Fibroblast of mammary gland (primary cell): Measurements from ENCODE around the gene BACE2.
"Not testable (repeated sequence)": the region's sequence is repeated elsewhere in the genome, so short reads cannot be mapped to it uniquely, and the experiment has no call there.

Experiments used
- DNase-seq: peaks from one replicate; pipeline ENCODE4 v3.0.0-alpha.2; 2010; ENCODE audit warnings: low read depth
- H3K4me3 ChIP-seq: 2 replicates; pipeline ENCODE4 v1.5.1; 2011; ENCODE audit warnings: low read depth, mild to moderate bottlenecking, low read length, moderate library complexity; ENCODE audit not compliant: control insufficient read depth
- TF ChIP-seq, protein P1 (sequence below): conservative IDR thresholded peaks from 2 replicates; pipeline ENCODE4 v1.5.1; 2011; ENCODE audit warnings: low read depth, low read length, inconsistent platforms; ENCODE audit not compliant: control insufficient read depth, insufficient read depth

Gene BACE2

DNA sequence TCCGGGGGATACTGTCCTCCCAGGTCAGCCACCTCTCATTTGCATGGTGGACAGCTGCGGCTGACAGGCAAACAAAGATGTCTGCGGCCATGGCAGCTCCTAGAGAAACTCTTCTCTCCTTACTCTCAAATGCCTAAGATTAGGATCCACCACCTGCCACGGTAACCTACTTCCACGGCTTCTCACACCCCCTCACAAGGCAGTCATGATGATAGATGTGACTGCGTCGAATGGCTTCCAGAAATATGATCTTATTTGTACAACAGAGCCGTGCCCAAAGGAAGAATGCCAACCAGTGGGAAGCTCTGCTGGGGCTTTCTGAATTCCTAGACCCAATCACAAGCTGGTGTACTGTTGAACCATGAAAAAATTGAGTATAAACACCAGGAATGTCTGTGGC, 73.4 kb downstream of the BACE2 start:
- TF ChIP-seq, protein P1, sequence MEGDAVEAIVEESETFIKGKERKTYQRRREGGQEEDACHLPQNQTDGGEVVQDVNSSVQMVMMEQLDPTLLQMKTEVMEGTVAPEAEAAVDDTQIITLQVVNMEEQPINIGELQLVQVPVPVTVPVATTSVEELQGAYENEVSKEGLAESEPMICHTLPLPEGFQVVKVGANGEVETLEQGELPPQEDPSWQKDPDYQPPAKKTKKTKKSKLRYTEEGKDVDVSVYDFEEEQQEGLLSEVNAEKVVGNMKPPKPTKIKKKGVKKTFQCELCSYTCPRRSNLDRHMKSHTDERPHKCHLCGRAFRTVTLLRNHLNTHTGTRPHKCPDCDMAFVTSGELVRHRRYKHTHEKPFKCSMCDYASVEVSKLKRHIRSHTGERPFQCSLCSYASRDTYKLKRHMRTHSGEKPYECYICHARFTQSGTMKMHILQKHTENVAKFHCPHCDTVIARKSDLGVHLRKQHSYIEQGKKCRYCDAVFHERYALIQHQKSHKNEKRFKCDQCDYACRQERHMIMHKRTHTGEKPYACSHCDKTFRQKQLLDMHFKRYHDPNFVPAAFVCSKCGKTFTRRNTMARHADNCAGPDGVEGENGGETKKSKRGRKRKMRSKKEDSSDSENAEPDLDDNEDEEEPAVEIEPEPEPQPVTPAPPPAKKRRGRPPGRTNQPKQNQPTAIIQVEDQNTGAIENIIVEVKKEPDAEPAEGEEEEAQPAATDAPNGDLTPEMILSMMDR = no peak
- DNase-seq = no peak
- H3K4me3 ChIP-seq = no peak overlapping the region

GRCh38 chr21:41242238-41242829, 74.4 kb downstream of the BACE2 start:
- TF ChIP-seq, protein P1 = no peak
- DNase-seq = no peak
- H3K4me3 ChIP-seq = no peak overlapping the region

DNA sequence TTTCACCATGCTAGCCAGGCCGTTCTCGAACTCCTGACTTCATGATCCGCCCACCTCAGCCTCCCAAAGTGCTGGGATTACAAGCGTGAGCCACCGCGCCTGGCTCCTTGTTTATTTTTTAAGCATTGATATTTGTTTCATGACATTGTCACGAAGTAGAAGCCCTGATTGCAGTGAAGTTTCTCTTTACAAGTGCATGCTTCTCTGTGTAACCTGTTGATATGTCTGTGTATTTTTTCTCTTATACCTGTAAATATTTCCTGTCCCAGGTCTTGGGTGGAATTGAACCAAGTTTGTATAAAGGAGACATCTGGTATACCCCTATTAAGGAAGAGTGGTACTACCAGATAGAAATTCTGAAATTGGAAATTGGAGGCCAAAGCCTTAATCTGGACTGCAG, 75.1 kb downstream of the BACE2 start:
- no peak for DNase-seq
- TF ChIP-seq, protein P1 = no peak
- no peak overlapping the region for H3K4me3 ChIP-seq

GRCh38 chr21:41244266-41244880, 76.4 kb downstream of the BACE2 start:
- not testable (repeated sequence) for DNase-seq, H3K4me3 ChIP-seq

GRCh38 chr21:41245509-41246135, 77.7 kb downstream of the BACE2 start:
- TF ChIP-seq, protein P1 = no peak
- no peak overlapping the region for H3K4me3 ChIP-seq
- DNase-seq = no peak

GRCh38 chr21:41246808-41247207, 78.8 kb downstream of the BACE2 start:
- no peak overlapping the region for H3K4me3 ChIP-seq

More at GRCh38 chr21:41246808-41247207, 78.8 kb downstream of the BACE2 start:
- DNase-seq = no peak
- TF ChIP-seq, protein P1 = no peak
